EL (cell line): ENCODE data around the gene HSP90AB1.

ENCODE experiments used
- DNase-seq: peaks from one replicate; pipeline ENCODE4 v3.0.0-alpha.2; 2016

HSP90AB1 gene

GRCh38 chr6:44235891-44236516 lies 10.9 kb upstream of the HSP90AB1 start:
- no peak for DNase-seq

DNA sequence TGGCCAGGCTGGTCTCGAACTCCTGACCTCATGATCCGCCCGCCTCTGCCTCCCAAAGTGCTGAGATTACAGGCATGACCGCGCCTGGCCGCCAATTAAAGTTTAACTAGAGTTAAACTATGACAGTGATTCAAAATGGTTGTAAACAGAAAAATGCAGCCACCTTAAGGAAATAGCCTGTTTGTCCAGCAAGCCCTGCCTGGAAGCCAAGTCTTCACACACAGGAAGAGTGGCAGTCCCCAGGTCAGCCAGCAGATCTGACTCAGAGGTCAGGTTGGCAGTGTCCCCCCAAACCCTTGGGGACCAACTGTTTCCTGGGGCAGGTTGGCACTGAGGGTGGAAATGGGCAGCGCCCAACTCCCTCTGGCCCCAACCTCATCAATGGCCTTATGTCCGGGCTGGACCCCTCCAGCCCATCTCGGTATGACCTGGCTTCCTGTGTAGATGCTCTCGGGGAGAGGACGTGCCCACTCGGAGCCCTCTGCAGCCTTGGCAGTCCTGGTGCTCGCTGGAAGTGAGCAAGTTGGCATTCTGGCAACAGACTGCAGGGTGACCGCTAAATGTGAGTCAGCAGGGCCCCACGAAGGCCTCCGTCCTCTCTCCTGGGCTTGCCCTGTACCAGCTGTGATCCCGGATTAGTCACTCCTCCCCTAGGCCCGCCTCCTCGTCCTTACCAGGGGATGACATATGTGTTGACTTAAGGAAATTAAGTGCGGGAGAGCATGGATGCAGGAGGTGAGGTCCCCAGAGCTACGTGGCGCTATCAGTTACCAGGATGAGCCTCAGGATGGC lies 9.7 kb upstream of the HSP90AB1 start:
- DNase-seq: peak; percentile 99

GRCh38 chr6:44237813-44238433 lies 9.0 kb upstream of the HSP90AB1 start:
- DNase-seq: peak; percentile 74

- DNase-seq: no peak
These were observed 8.1 kb upstream of the HSP90AB1 start for GRCh38 chr6:44238687-44239350.

- no peak for DNase-seq
These were observed 3.6 kb upstream of the HSP90AB1 start for GRCh38 chr6:44243345-44243744.

- no peak for DNase-seq
These were observed 1.4 kb upstream of the HSP90AB1 start for GRCh38 chr6:44245391-44245911.

- DNase-seq: peak; percentile 84
These were observed 814 bp upstream of the HSP90AB1 start for GRCh38 chr6:44245912-44246662.

DNA sequence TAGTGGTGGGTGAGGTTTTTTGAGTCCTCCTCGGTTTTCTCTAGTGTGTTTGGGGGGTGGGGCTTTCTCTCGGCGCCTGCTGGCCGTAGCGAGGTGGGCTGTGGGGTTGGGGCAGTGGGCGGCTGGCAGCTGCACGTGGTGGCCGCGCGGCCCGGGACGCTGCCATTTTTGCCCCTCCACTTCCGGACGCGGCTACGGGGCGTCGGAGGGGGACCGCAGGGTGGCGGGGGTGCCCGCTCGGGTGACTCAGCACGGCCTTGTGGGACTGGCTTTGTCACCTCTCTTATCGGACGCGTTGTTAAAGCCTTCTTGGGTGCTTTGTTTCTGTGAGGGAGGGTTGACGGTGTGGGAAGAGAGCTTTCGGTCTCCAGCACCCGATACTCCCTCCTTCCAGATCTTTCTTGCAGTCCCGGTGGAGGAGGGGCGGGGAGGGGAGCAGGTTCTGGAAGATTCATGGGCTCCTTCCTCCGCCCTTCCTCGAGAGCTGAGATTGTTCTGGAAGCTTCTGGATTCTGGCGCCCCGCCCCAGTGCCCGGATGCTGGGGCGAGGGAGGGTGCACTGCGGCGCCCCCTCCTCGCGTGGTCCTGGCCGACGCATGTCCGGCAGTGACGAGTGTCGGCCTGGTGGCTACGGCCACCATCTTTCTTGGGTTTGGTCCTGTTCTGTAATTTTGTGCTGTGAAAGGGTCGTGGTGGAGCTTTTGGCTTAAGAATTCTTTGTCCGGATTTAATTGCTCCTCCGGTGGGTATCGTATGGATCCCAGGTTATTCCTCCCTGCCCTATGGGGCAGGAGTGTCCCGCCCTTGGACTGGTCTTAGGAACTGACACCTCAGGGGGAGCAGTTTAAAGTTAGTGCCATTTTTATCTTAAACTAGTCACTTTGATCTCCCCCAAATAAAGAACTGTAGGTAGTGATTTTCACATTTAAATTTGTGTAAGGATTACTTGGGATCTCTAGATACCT lies 719 bp downstream of the HSP90AB1 start:
- DNase-seq: peak; percentile 59

DNA sequence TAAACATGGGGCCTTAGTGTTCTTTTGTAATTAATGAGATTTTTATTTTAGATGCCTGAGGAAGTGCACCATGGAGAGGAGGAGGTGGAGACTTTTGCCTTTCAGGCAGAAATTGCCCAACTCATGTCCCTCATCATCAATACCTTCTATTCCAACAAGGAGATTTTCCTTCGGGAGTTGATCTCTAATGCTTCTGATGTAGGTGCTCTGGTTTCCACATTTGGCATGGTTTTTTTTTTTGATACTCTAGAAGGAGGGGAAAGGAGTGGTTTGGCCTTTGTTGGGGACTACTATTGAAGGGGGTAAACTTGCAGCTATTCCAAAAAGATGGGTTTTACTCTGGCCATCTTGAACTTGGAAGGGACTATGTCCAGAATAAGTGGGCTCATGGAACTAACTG lies 1.7 kb downstream of the HSP90AB1 start:
- no peak for DNase-seq

DNA sequence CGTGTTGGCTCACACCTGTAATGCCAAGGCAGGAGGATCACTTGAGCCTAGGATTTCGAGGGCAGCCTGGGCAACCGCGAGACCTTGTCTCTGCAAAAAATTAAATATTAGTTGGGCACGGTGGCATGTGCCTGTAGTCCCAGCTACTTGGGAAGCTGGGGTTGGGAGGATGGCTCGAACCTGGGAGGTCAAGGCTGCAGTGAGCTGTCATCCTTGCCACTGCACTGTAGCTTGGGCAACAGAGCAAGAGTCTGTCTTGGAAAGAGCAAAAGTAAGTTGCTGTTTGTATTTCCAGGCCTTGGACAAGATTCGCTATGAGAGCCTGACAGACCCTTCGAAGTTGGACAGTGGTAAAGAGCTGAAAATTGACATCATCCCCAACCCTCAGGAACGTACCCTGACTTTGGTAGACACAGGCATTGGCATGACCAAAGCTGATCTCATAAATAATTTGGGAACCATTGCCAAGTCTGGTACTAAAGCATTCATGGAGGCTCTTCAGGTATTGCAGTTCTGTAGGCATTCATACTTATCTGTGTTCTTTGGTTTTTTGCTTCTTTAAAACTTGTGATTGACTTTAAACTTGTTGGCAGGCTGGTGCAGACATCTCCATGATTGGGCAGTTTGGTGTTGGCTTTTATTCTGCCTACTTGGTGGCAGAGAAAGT lies 2.3 kb downstream of the HSP90AB1 start:
- DNase-seq: no peak

GRCh38 chr6:44250067-44250717 lies 3.3 kb downstream of the HSP90AB1 start:
- DNase-seq: no peak

DNA sequence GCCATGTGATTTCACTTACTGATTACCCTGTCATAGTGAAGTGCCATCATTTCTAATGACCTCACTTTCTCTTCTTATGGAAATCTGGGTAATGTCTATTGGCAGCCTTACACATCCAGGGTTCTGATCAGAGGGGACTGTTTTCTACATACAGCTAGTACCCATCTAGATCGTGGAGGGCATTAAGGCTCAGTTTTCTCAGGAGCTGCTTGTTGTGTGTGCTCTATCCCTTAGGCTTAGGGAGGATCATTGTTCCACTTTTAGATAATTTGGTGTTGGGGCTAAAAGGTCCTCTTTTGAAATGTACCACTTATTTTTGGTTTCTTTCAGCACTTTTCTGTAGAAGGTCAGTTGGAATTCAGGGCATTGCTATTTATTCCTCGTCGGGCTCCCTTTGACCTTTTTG lies 3.8 kb downstream of the HSP90AB1 start:
- DNase-seq: no peak

DNA sequence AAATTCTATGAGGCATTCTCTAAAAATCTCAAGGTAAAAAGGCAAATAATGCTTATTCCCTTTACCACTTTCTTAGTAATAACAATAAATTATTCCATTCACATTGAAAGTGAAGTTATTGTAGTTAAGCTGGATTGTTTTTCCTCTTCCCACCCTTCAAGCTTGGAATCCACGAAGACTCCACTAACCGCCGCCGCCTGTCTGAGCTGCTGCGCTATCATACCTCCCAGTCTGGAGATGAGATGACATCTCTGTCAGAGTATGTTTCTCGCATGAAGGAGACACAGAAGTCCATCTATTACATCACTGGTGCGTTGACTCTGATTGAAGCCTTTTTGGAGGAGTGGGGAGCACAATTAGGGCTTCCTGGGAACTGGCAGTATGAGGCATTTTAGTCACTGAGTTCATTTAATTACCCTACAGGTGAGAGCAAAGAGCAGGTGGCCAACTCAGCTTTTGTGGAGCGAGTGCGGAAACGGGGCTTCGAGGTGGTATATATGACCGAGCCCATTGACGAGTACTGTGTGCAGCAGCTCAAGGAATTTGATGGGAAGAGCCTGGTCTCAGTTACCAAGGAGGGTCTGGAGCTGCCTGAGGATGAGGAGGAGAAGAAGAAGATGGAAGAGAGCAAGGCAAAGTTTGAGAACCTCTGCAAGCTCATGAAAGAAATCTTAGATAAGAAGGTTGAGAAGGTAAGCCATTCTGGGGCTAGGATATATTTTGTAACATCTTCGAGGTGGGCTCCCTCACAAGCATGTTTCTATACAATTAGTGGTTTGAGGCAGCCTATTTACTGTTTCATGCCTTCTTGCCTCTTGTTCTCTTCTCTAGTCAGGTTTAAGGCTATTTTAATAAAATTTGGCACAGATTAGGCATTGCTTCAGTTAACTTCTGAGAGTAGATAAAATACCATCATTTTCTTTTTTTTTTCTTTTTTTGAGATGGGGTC lies 4.9 kb downstream of the HSP90AB1 start:
- no peak for DNase-seq

- peak; percentile 65 for DNase-seq
These were observed 6.6 kb downstream of the HSP90AB1 start for GRCh38 chr6:44253307-44254101.

GRCh38 chr6:44254191-44255104 lies 7.5 kb downstream of the HSP90AB1 start:
- DNase-seq: peak; percentile 40

DNA sequence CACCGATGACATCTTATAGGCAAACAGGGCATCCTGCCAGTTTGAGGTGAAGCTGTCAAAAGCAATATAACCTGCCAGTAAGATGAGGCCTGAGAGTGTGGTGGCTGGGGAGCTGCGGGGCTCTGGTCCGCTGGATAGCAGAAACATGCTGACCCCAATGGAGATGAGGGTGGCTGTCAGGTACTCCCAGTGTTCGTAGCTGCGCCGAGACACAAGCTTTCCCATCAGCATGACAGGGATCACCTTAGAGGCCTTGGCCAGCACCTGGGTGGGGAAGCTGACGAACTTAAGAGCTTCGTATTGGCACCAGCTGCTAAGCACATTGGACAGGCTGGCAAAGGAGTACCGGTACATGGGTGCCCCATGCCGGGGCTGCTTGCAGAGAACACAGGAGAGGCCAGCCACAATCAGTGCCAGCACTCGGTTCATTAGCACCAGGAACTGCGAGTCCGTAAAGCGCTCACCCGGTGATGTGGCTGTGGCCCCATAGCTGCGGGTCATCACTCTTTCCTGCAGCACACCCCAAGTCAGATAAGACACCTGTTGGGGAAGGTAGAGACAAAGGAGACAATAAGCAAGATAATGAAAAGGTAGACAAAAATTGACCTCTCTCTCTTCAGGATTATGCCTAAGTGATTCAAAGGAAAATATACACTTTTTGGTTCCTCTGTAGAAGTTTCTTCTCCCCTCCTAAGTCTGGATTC lies 8.4 kb downstream of the HSP90AB1 start:
- peak; percentile 49 for DNase-seq
